ENCODE results near the gene EN2.

DNA sequence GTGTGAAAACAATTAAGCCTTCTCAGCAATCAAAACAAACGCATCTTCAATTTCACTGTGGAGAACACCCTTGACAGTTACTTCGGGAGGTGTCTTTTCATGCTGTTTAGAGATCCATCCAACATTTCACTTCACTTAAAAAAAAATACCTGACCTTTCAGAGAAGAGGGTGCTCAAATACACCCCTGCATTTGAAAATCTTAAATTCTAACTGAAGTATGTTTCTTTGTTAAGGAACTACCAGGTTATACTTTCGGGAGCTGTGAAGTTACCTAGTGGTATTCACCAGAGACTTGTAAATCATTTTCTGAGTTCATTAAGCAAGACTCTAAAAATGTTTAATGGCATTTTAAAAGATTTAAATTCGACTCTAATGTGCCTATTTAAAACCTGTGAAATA lies 49.6 kb downstream of the EN2 start:
- no peak for TF ChIP-seq SIN3A (IDR thresholded peaks at IDR 0.05; ENCODE audit: low read depth, low read length)
- no peak for TF ChIP-seq YY1 (IDR thresholded peaks at IDR 0.05; ENCODE audit: low read depth, low read length)
- TF ChIP-seq, protein P1, sequence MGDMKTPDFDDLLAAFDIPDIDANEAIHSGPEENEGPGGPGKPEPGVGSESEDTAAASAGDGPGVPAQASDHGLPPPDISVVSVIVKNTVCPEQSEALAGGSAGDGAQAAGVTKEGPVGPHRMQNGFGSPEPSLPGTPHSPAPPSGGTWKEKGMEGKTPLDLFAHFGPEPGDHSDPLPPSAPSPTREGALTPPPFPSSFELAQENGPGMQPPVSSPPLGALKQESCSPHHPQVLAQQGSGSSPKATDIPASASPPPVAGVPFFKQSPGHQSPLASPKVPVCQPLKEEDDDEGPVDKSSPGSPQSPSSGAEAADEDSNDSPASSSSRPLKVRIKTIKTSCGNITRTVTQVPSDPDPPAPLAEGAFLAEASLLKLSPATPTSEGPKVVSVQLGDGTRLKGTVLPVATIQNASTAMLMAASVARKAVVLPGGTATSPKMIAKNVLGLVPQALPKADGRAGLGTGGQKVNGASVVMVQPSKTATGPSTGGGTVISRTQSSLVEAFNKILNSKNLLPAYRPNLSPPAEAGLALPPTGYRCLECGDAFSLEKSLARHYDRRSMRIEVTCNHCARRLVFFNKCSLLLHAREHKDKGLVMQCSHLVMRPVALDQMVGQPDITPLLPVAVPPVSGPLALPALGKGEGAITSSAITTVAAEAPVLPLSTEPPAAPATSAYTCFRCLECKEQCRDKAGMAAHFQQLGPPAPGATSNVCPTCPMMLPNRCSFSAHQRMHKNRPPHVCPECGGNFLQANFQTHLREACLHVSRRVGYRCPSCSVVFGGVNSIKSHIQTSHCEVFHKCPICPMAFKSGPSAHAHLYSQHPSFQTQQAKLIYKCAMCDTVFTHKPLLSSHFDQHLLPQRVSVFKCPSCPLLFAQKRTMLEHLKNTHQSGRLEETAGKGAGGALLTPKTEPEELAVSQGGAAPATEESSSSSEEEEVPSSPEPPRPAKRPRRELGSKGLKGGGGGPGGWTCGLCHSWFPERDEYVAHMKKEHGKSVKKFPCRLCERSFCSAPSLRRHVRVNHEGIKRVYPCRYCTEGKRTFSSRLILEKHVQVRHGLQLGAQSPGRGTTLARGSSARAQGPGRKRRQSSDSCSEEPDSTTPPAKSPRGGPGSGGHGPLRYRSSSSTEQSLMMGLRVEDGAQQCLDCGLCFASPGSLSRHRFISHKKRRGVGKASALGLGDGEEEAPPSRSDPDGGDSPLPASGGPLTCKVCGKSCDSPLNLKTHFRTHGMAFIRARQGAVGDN (IDR thresholded peaks at IDR 0.05) = no peak
- TF ChIP-seq ZNF384 (IDR thresholded peaks at IDR 0.05; ENCODE audit: borderline replicate concordance, low read depth, low read length) = no peak
- TF ChIP-seq, protein P2, sequence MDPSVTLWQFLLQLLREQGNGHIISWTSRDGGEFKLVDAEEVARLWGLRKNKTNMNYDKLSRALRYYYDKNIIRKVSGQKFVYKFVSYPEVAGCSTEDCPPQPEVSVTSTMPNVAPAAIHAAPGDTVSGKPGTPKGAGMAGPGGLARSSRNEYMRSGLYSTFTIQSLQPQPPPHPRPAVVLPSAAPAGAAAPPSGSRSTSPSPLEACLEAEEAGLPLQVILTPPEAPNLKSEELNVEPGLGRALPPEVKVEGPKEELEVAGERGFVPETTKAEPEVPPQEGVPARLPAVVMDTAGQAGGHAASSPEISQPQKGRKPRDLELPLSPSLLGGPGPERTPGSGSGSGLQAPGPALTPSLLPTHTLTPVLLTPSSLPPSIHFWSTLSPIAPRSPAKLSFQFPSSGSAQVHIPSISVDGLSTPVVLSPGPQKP (IDR thresholded peaks at IDR 0.05; ENCODE audit: low read depth, low read length) = no peak
- no peak for TF ChIP-seq CEBPZ (IDR thresholded peaks at IDR 0.05; ENCODE audit: low read depth, low read length)
- no peak for TF ChIP-seq BACH1 (IDR thresholded peaks at IDR 0.05; ENCODE audit: borderline replicate concordance)
- no peak for TF ChIP-seq CHD2 (IDR thresholded peaks at IDR 0.05; ENCODE audit: borderline replicate concordance, low read depth, low read length)
